Activated gamma-delta T cell treated with anti-CD3 and anti-CD28 coated beads, Interleukin-2, amount 50 U/mL, for 16 hours (primary cell): Measurements from ENCODE around the gene KRT25.
"Not testable (repeated sequence)": the region's sequence is repeated elsewhere in the genome, so short reads cannot be mapped to it uniquely, and the experiment has no call there.

Experiments
- DNase-seq: peaks from one replicate; pipeline ENCODE4 v3.0.0-alpha.2; 2020; ENCODE audit warnings: low read depth

The KRT25 gene

GRCh38 chr17:40751065-40751464, 4.1 kb downstream of the KRT25 start:
- DNase-seq, result no peak

GRCh38 chr17:40750391-40750790, 4.7 kb downstream of the KRT25 start:
- no peak for DNase-seq

DNA sequence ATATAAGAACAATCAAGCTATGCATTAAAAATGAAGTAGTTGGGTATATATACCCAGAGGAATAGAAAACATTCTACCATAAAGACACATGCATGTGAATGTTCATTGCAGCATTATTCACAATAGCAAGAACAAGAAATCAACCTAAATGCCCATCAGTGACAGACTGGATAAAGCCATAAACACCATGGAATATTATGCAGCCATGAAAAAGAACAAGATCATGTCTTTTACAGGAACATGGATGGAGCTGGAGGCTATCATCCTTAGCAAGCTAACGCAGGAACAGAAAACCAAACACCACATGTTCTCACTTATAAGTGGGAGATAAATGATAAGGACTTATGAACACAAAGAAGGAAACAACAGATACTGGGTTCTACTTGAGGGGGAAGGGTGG, 6.5 kb downstream of the KRT25 start:
- not testable (repeated sequence) for DNase-seq

DNA sequence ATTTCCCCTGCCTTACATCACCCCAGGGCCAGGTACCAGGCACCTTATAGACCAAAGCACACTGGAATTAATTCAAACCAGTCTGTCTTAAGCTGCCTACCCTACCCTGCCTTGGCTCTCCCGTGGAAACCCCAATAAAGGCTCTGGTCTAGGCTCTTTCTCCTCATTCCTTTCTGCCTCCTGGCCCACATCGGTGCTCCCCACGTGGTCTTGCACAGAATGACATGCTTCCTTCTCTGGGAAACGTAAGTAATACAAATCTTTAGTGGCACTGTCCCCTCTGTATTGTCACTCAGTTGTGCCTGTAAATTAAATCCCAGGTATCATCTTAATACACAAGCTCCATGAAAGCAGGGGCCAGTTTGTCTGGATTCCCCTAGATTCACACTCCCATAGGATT, 16.6 kb downstream of the KRT25 start:
- no peak for DNase-seq

- DNase-seq, result no peak
Measured at GRCh38 chr17:40735016-40735415, 20.1 kb downstream of the KRT25 start.

- no peak for DNase-seq
Measured at GRCh38 chr17:40734018-40734417, 21.1 kb downstream of the KRT25 start.

- no peak for DNase-seq
Measured at GRCh38 chr17:40730970-40731369, 24.2 kb downstream of the KRT25 start.

DNA sequence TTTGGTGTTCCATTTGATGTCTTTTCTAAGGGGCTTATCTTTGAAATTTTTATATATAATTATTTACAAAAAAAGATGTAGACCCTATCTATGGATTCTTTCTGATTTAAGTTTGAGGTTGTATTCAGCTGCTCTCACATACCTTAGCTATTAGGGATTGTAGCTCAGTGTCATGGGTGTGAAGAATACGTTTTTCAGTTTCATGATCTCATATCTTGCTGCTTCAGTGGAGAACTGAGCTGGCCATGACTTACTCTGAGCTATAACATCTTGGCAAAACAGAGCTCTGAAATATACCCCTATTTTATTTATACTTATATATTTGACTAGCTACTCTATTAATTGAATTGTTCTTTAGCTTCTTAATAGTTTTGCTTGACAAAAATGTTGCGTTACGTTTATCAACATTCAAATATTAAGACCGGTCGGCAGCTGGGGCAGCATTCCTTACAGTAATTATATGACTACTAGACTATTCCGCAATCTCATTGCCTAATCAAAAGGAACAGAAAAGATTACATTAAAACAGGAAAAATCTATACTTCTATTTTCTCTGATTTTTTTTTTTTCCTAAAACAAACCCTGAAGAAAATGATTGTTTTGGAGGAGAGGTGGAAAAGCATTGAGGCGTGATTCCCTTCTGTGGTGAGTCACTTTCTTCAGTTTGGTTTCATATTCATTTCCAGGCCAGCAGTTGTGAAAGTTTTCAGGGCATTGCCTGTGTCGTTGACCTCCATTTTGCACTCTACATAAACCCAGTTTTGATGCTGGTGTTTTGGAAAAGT, 27.5 kb downstream of the KRT25 start:
- no peak for DNase-seq

- no peak for DNase-seq
Measured at GRCh38 chr17:40726919-40727318, 28.2 kb downstream of the KRT25 start.

GRCh38 chr17:40724656-40725055, 30.5 kb downstream of the KRT25 start:
- DNase-seq, result no peak

DNA sequence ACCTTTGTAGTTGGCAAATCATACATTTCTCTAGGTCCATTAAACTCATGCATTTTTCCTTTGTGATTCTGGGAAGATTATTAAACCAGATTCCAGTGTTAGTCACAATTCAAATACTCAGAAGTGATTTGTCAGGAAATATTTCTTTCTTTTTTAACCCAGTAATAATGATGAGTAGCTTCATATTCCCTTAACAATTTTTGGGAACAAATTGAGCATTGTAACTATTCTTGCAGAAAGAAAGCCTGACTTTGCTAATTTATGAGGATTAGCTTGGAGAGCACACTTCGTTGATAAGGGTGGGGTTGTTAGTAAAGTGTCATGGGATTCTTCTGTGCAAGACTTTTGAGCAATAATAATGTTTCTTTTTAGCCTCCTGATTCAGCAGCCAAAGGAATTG, 32.9 kb downstream of the KRT25 start:
- DNase-seq, result no peak

DNA sequence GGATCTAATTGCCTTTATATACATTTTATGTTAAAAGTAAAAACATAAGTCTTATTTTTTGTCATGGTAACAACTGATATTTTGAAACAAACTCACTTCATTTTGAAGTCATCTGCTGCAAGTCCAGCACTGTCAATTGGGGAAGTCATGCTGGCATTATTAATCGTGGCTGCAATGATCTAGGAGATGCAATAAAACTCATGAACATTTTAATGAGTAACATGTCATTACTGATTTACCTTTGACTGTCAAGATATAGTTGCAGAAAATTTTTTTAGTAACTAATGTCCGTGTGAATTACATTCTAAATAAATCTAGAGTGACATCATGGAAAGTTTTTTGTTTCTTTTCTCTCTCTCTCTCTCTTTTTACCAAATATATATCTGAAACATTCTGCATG, 34.2 kb downstream of the KRT25 start:
- no peak for DNase-seq

- no peak for DNase-seq
Measured at GRCh38 chr17:40718930-40719329, 36.2 kb downstream of the KRT25 start.

GRCh38 chr17:40717776-40718175, 37.4 kb downstream of the KRT25 start:
- no peak for DNase-seq

GRCh38 chr17:40714473-40714872, 40.7 kb downstream of the KRT25 start:
- no peak for DNase-seq

DNA sequence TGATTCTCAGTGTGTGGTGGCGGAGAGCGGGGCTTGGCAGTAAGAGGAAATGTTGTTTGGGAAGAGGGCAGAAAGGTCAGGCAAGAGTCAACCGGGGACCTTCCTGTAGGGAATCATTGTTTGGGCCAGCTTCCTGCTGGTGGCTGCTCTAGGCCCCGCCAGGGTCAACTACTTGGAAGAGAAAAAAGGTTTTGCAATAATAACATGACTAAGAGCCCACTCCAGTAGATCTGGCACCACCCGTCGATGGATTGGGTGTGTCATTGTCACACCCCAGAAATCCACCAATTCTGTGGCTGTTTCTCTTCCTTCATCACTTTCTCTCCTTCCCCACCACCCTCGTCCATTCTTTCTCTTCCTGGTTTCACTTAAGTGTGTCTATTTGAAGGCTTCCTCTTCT, 47.4 kb downstream of the KRT25 start:
- no peak for DNase-seq

DNA sequence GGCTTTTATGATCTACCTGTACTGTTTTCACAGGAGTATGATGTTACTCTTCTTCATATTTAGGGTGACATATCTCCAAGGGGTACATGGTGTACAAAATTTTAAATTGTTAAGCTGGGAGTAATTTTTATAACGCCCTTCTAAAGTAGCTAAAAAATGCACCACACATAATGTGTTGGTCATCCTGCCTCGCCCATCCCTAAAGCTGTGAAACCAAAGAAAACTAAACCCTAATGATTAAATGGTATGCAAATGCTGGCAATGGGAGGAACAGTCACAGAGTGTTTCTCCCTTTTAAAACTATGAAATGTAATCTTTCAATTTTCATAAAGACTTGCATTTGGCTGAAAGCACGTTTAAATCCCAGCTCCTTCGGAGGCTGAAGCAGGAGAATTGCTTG, 49.5 kb downstream of the KRT25 start:
- no peak for DNase-seq

GRCh38 chr17:40703652-40704051, 51.5 kb downstream of the KRT25 start, which contains the start of gene KRT24:
KRT24 (minus strand) TSS chr17:40703752; CDS start chr17:40703693, 59 bp downstream.
- no peak for DNase-seq

DNA sequence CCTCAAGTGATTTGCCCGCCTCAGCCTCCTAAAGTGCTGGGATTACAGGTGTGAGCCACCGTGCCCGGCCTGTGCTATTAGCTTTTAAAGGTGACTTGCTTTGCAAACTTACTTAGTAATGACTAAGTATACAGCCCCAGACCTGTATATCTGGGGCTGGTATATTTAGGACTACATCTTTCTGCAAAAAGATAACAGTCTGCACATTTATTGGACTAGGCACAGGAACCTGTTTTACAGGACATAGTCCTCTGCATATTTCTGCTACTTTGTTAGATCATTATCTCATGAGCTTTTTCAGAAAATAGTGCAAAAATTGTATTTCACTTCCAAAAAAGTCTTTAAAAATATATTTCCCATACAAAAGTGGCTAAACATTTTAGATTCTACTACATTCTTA, 52.9 kb downstream of the KRT25 start:
- DNase-seq, result no peak

DNA sequence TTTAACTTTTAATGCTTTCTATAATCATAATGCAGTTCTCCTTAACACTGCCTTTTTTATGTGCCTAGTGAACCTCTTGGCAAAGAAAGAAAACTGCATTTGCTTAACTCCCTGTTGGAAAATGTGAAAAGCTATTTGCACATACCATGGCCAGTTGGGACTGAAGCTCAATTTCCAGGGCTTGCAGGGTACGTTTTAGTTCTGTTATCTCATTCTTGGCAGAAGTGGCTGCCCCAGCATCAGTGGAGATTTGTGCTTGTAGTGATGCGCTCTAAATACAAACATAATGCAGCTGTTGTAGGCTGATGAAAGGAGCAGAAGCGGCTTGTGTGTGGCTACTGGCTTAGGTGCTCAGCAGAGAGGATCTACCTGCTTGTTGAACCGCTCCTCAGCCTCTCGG, 55.3 kb downstream of the KRT25 start:
- DNase-seq, result no peak

- no peak for DNase-seq
Measured at GRCh38 chr17:40699371-40699770, 55.8 kb downstream of the KRT25 start.
